GM12878 (cell line): ENCODE results near the gene TMEM63B. TPM values are rescaled to one million over a fixed set of nuclear protein-coding genes. Genes with fewer than 3 reads are reported as not detected.

ENCODE experiments used
- ATAC-seq: fragments of 200-7000 bp; cut with Tn5 transposase; 3 replicates; pipeline ENCODE4 v1.9.1; 2020; ENCODE audit warnings: mild to moderate bottlenecking, moderate library complexity
- BruUV-seq: library from RNA; stranded (reverse); fragments of 400-500 nt; replicated peaks from 2 replicates; lab custom pipeline; 2021; lab: Mats Ljungman, UMichigan
- CTCF ChIA-PET: fragments of 300-600 bp; sonication (Branson Sonifier 250); formaldehyde crosslinking; extraction: SDS; loops from one replicate; lab custom pipeline; 2021; ENCODE audit warnings: inconsistent platforms; lab: Yijun Ruan, JAX
- POLR2A ChIA-PET: fragments of 350-600 bp; formaldehyde crosslinking; extraction: SDS; loops from one replicate; lab custom pipeline; 2021; ENCODE audit warnings: inconsistent platforms; lab: Charles Lee
- RAD21 ChIA-PET: fragments of 300-600 bp; sonication (Branson Sonifier 250); formaldehyde crosslinking; loops from one replicate; lab custom pipeline; 2023; ENCODE audit warnings: antibody characterized with exemption; ENCODE audit not compliant: unreplicated experiment; lab: Charles Lee
- SMC1A ChIA-PET: fragments of 300-600 bp; sonication (Branson Sonifier 250); formaldehyde crosslinking; loops from one replicate; lab custom pipeline; 2023; ENCODE audit not compliant: unreplicated experiment, uncharacterized antibody; lab: Charles Lee
- DNase-seq: peaks from one replicate; pipeline ENCODE4 v3.0.0-alpha.2; 2011; ENCODE audit warnings: low read depth, low spot score
- FAIRE-seq: peaks from 3 replicates; lab custom pipeline; 2011; peaks lifted over from hg19 to GRCh38; lab: Jason Lieb, UNC
- H2AFZ ChIP-seq: 2 replicates; pipeline ENCODE4 v1.6.0; 2011; ENCODE audit warnings: low read depth, low read length, control low read depth; ENCODE audit not compliant: control insufficient read depth
- H3K27ac ChIP-seq: 2 replicates; pipeline ENCODE4 v1.5.1; 2011; ENCODE audit warnings: control low read depth; ENCODE audit not compliant: control insufficient read depth, insufficient read depth
- H3K27me3 ChIP-seq, 2 experiments: replicated peaks in 1 of 2; 2 replicates each; pipeline versions ENCODE4 v1.6.0 to v1.6.1; 2011; ENCODE audit warnings: low read length in 1 of 2; ENCODE audit not compliant: control insufficient read depth in 2 of 2, insufficient read depth in 2 of 2
- H3K36me3 ChIP-seq, 2 experiments: 2 replicates each; pipeline ENCODE4 v1.5.1; 2011; ENCODE audit warnings: low read length in 1 of 2; ENCODE audit not compliant: control insufficient read depth in 2 of 2, insufficient read depth in 2 of 2
- H3K4me1 ChIP-seq: 2 replicates; pipeline ENCODE4 v1.6.1; 2011; ENCODE audit warnings: mild to moderate bottlenecking, low read length, moderate library complexity, mixed read lengths; ENCODE audit not compliant: control insufficient read depth, insufficient read depth
- H3K4me2 ChIP-seq: 2 replicates; pipeline ENCODE4 v1.6.0; 2011; ENCODE audit warnings: control low read depth; ENCODE audit not compliant: control insufficient read depth, insufficient read depth
- H3K4me3 ChIP-seq: fragments of 200-600 bp; sonication (generic); 2 replicates; pipeline ENCODE4 v1.5.1; 2016
- H3K79me2 ChIP-seq: 2 replicates; pipeline ENCODE4 v1.6.0; 2011; ENCODE audit warnings: low read length; ENCODE audit not compliant: control insufficient read depth, insufficient read depth
- H3K9ac ChIP-seq: 2 replicates; pipeline ENCODE4 v1.8.0; 2011; ENCODE audit warnings: low read length, control low read depth, mixed read lengths; ENCODE audit not compliant: control insufficient read depth, insufficient read depth
- H3K9me3 ChIP-seq: replicated peaks from 3 replicates; pipeline ENCODE4 v1.5.1; 2011; ENCODE audit warnings: mild to moderate bottlenecking, low read length; ENCODE audit not compliant: control insufficient read depth, insufficient read depth
- H4K20me1 ChIP-seq: 2 replicates; pipeline ENCODE4 v1.6.0; 2011; ENCODE audit not compliant: control insufficient read depth, insufficient read depth
- E2F4 ChIP-seq: IDR thresholded peaks from 2 replicates; pipeline ENCODE4 v1.6.1; 2012; ENCODE audit warnings: low read depth, low read length, improper control_type of control experiment
- FOXK2 ChIP-seq: fragments of 450-650 bp; IDR thresholded peaks from 2 replicates; pipeline ENCODE4 v1.6.1; 2017; ENCODE audit warnings: mild to moderate bottlenecking, moderate library complexity
- MAX ChIP-seq: IDR thresholded peaks from 2 replicates; pipeline ENCODE4 v1.6.1; 2012; ENCODE audit warnings: low read depth, low read length, improper control_type of control experiment
- MTA3 ChIP-seq: IDR thresholded peaks from 2 replicates; pipeline ENCODE4 v1.6.1; 2012; ENCODE audit warnings: low read length, inconsistent platforms, borderline replicate concordance
- MYC ChIP-seq: IDR thresholded peaks from 2 replicates; pipeline ENCODE4 v1.6.1; 2011; ENCODE audit warnings: mild to moderate bottlenecking, low read length, moderate library complexity, inconsistent platforms; ENCODE audit not compliant: insufficient read depth, insufficient replicate concordance, insufficient read length, severe bottlenecking
- ZNF622 ChIP-seq: fragments of 450-650 bp; IDR thresholded peaks from 2 replicates; pipeline ENCODE4 v1.6.1; 2017; ENCODE audit warnings: mild to moderate bottlenecking, inconsistent platforms
- WGBS: methylation state at CpG from one replicate; pipeline ENCODE4 v1.1.6; 2016; ENCODE audit warnings: low lambda C conversion rate; ENCODE audit not compliant: insufficient replicate concordance, insufficient coverage; ENCODE audit errors: missing lambda C conversion rate; 5-methylcytosine and 5-hydroxymethylcytosine counted together
- in situ Hi-C: fragments of 300-500 bp; cut with MboI; formaldehyde crosslinking; loops from 9 replicates; pipeline ENCODE4 v1.14.3; 2018; ENCODE audit warnings: mixed read lengths
- intact Hi-C: fragments of 100-400 bp; cut with micrococcal nuclease; formaldehyde crosslinking; loops from one replicate; pipeline ENCODE4 v1.14.2; 2022; ENCODE audit not compliant: unreplicated experiment
- polyA plus RNA-seq, 11 experiments: library from polyadenylated mRNA; depleted of rRNA in 4 of 11; unstranded in 6 of 11; stranded (reverse) in 5 of 11; fragments of >200 nt; fragmentation: Nextera tagmentation in 4 of 11; fragmentation: Illumina TruSeq in 1 of 11; extraction: Ambion mirVana in 4 of 11; extraction: Trizol in 1 of 11; gene quantifications; 1 replicate in 1 of 11; 2 replicates in 10 of 11; pipeline versions ENCODE4 v1.2.1 to v1.2.3, GENCODE V29; 2011 to 2016; ENCODE audit warnings: inconsistent platforms in 2 of 11, missing spikeins in 2 of 11, low read depth in 1 of 11
- total RNA-seq, 4 experiments: library from RNA; depleted of rRNA in 3 of 4; stranded (reverse); fragments of >200 nt in 3 of 4; fragmentation: Illumina TruSeq in 1 of 4; extraction: Trizol in 1 of 4; gene quantifications; 2 replicates each; pipeline versions ENCODE4 v1.2.1 to v1.2.3, GENCODE V29; 2013 to 2021

TMEM63B gene
- total and polyA plus RNA-seq, 10 of the 15 experiments (the other 5 are each of a cell fraction or from before 2014, with no cell fraction given), result 0.09 to 15.0 (median 7.1) TPM; not detected in 1

GRCh38 chr6:44201638-44202303 lies 74.4 kb downstream of the TMEM63B start:
- no peak for DNase-seq
- Histone ChIP-seq H2AFZ (no peak overlapping the region), H3K27me3 (no peaks in the 10 kb centered on the region), H3K27ac (no peak overlapping the region), H3K79me2 (no peaks in the 10 kb centered on the region), H3K9ac (no peak overlapping the region), H3K36me3 (no peaks in the 10 kb centered on the region)
- CTCF ChIA-PET, result interaction anchor here (1.4 kb wide), 1 partner anchor 105 kb away, joined by 3 read pairs; no protein-coding TSS in a partner anchor
- no peak for TF ChIP-seq MAX
- no peak for TF ChIP-seq FOXK2
- TF ChIP-seq MTA3, result no peak
- no peak for TF ChIP-seq MYC
- TF ChIP-seq E2F4, result no peak
- no peak for TF ChIP-seq ZNF622
- TF ChIP-seq, all 136 proteins: peak for 0
- intact Hi-C loops (no loop called here), in situ Hi-C loops (no loop called here)
- H3K4me3 ChIP-seq, result no peak overlapping the region
- ATAC-seq, result no peak
- SMC1A ChIA-PET, result interaction anchor here (1.1 to 2.0 kb wide), 4 partner anchors 9 to 15 kb away, joined by 3 to 11 read pairs (median 4); partner anchors contain the start of gene MYMX
- no peaks in the 10 kb centered on the region for H4K20me1 ChIP-seq
- RAD21 ChIA-PET, result no interaction called here
- POLR2A ChIA-PET, result interaction anchor here (1.1 to 1.6 kb wide), 3 partner anchors 8 to 21 kb away, joined by 3 to 4 read pairs (median 3); partner anchors contain the start of gene SLC29A1
- no peaks in the 10 kb centered on the region for H3K4me1 ChIP-seq
- FAIRE-seq, result no peak
- WGBS, result 51% methylated on average over 11 of the region's 11 CpGs
- no peaks in the 10 kb centered on the region for H3K9me3 ChIP-seq
- no TSS peak for BruUV-seq
- H3K4me2 ChIP-seq, result no peak overlapping the region
